WTC11 (cell line): Measurements from ENCODE around the gene PLPP4. TPM values are rescaled to one million over a fixed set of nuclear protein-coding genes. Genes with fewer than 3 reads are reported as not detected.

Experiments used
- ATAC-seq: fragments of 200-7000 bp; cut with Tn5 transposase; 2 replicates; pipeline ENCODE4 v1.10.0; 2021; ENCODE audit warnings: mild to moderate bottlenecking, moderate library complexity
- CTCF ChIA-PET: fragments of 300-600 bp; sonication (Branson Sonifier 250); formaldehyde crosslinking; loops from one replicate; lab custom pipeline; 2021; ENCODE audit warnings: antibody characterized with exemption; lab: Charles Lee
- POLR2A ChIA-PET: fragments of 350-600 bp; sonication (Branson Sonifier 250); formaldehyde crosslinking; loops from one replicate; lab custom pipeline; 2021; ENCODE audit warnings: antibody characterized with exemption; lab: Charles Lee
- DNase-seq: peaks from one replicate; pipeline ENCODE4 v3.0.0; 2021; ENCODE audit warnings: low spot score
- H3K27ac Mint-ChIP-seq: 2 replicates; pipeline ENCODE4 v1.8.0; 2021; ENCODE audit warnings: mixed read lengths
- H3K27me3 Mint-ChIP-seq: 2 replicates; pipeline ENCODE4 v1.8.0; 2021; ENCODE audit warnings: low read depth, mild to moderate bottlenecking, moderate library complexity, mixed read lengths
- H3K36me3 Mint-ChIP-seq: 2 replicates; pipeline ENCODE4 v1.8.0; 2021; ENCODE audit warnings: mixed read lengths
- H3K4me1 Mint-ChIP-seq: 2 replicates; pipeline ENCODE4 v1.8.0; 2022; ENCODE audit warnings: mixed read lengths
- H3K4me3 Mint-ChIP-seq: 2 replicates; pipeline ENCODE4 v1.8.0; 2021; ENCODE audit warnings: mild to moderate bottlenecking, moderate library complexity, mixed read lengths
- H3K9me3 Mint-ChIP-seq: 2 replicates; pipeline ENCODE4 v1.8.0; 2021; ENCODE audit warnings: mixed read lengths
- AFF4 ChIP-seq: sonication (generic); formaldehyde crosslinking; IDR thresholded peaks from 2 replicates; pipeline ENCODE4 v1.8.1; 2023; ENCODE audit warnings: mild to moderate bottlenecking, missing genetic modification reagents, borderline replicate concordance
- CBFB ChIP-seq: sonication (generic); formaldehyde crosslinking; IDR thresholded peaks from 2 replicates; pipeline ENCODE4 v1.8.1; 2022; ENCODE audit warnings: mild to moderate bottlenecking, low read depth, missing genetic modification reagents
- FOXK1 ChIP-seq: sonication (generic); formaldehyde crosslinking; IDR thresholded peaks from 2 replicates; pipeline ENCODE4 v1.8.0; 2022; ENCODE audit warnings: mild to moderate bottlenecking, moderate library complexity, missing genetic modification reagents
- FOXP1 ChIP-seq: sonication (generic); formaldehyde crosslinking; IDR thresholded peaks from 2 replicates; pipeline ENCODE4 v1.8.0; 2022; ENCODE audit warnings: missing genetic modification reagents, mild to moderate bottlenecking, moderate library complexity, borderline replicate concordance
- KAT7 ChIP-seq: sonication (generic); formaldehyde crosslinking; IDR thresholded peaks from 2 replicates; pipeline ENCODE4 v1.8.1; 2023; ENCODE audit warnings: missing genetic modification reagents, mild to moderate bottlenecking, borderline replicate concordance
- MXD4 ChIP-seq: fragments of 250-450 bp; sonication (Bioruptor Pico); IDR thresholded peaks from 2 replicates; pipeline ENCODE4 v1.8.0; 2021; ENCODE audit warnings: mild to moderate bottlenecking, moderate library complexity, borderline replicate concordance
- SMAD3 ChIP-seq: sonication (generic); formaldehyde crosslinking; IDR thresholded peaks from 2 replicates; pipeline ENCODE4 v1.8.0; 2022; ENCODE audit warnings: missing genetic modification reagents, mild to moderate bottlenecking, borderline replicate concordance
- TEAD1 ChIP-seq: sonication (generic); formaldehyde crosslinking; IDR thresholded peaks from 2 replicates; pipeline ENCODE4 v1.8.0; 2022; ENCODE audit warnings: mild to moderate bottlenecking, missing genetic modification reagents
- TP53 ChIP-seq: sonication (generic); formaldehyde crosslinking; IDR thresholded peaks from 2 replicates; pipeline ENCODE4 v1.8.1; 2023; ENCODE audit warnings: mild to moderate bottlenecking, missing genetic modification reagents
- ZBTB21 ChIP-seq: sonication (generic); formaldehyde crosslinking; IDR thresholded peaks from 2 replicates; pipeline ENCODE4 v1.8.1; 2023; ENCODE audit warnings: mild to moderate bottlenecking, missing genetic modification reagents, borderline replicate concordance
- ZNF232 ChIP-seq: sonication (generic); formaldehyde crosslinking; IDR thresholded peaks from 2 replicates; pipeline ENCODE4 v1.8.0; 2022; ENCODE audit warnings: mild to moderate bottlenecking, missing genetic modification reagents
- ZNF281 ChIP-seq: sonication (generic); formaldehyde crosslinking; IDR thresholded peaks from 2 replicates; pipeline ENCODE4 v1.8.0; 2023; ENCODE audit warnings: mild to moderate bottlenecking, missing genetic modification reagents
- ZNF317 ChIP-seq: sonication (generic); formaldehyde crosslinking; IDR thresholded peaks from 2 replicates; pipeline ENCODE4 v1.8.1; 2023; ENCODE audit warnings: low read depth, mild to moderate bottlenecking, moderate library complexity, missing genetic modification reagents, borderline replicate concordance
- ZSCAN18 ChIP-seq: fragments of 250-450 bp; sonication (Bioruptor Pico); IDR thresholded peaks from 2 replicates; pipeline ENCODE4 v2.1.2; 2022; ENCODE audit warnings: mild to moderate bottlenecking, moderate library complexity
- total RNA-seq: library from RNA; stranded (reverse); gene quantifications from 3 replicates; pipeline ENCODE4 v1.2.3, GENCODE V29; 2021
- TF ChIP-seq, protein P1 (sequence below): sonication (generic); formaldehyde crosslinking; IDR thresholded peaks from 2 replicates; pipeline ENCODE4 v1.8.0; 2022; ENCODE audit warnings: mild to moderate bottlenecking, missing genetic modification reagents
- TF ChIP-seq, protein P2 (sequence below): sonication (generic); formaldehyde crosslinking; IDR thresholded peaks from 2 replicates; pipeline ENCODE4 v1.8.0; 2022; ENCODE audit warnings: mild to moderate bottlenecking, missing genetic modification reagents
- TF ChIP-seq, protein P3 (sequence below): fragments of 250-450 bp; sonication (Bioruptor Pico); conservative IDR thresholded peaks from 2 replicates; pipeline ENCODE4 v1.9.0; 2021; ENCODE audit warnings: mild to moderate bottlenecking
- TF ChIP-seq, protein P4 (sequence below): sonication (generic); formaldehyde crosslinking; IDR thresholded peaks from 2 replicates; pipeline ENCODE4 v1.8.1; 2023; ENCODE audit warnings: mild to moderate bottlenecking, moderate library complexity, missing genetic modification reagents
- TF ChIP-seq, protein P5 (sequence below): sonication (generic); formaldehyde crosslinking; IDR thresholded peaks from 2 replicates; pipeline ENCODE4 v1.8.1; 2023; ENCODE audit warnings: mild to moderate bottlenecking, missing genetic modification reagents

Gene PLPP4
- total RNA-seq, 1 experiment from 2014 or later = 0.15 TPM

DNA sequence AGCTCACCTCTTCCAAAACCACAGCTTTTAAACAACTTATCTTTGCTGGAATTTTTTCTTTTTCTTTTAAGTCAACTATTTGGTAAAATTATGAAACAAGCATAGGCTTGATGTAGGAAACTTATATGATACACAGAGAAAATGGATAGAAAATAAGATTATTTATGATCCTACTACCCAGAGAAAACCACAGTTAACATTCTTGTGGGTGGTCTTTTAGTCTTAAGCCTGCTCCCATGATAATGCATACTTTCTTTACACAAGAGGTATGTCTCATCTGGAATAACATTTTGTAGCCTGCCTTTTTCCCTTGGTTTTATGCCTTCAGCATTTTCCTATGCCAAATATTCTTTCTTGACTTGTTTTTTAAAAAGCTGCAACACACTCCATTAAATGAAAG lies 21.4 kb downstream of the PLPP4 start (continued):
- TF ChIP-seq, protein P1, sequence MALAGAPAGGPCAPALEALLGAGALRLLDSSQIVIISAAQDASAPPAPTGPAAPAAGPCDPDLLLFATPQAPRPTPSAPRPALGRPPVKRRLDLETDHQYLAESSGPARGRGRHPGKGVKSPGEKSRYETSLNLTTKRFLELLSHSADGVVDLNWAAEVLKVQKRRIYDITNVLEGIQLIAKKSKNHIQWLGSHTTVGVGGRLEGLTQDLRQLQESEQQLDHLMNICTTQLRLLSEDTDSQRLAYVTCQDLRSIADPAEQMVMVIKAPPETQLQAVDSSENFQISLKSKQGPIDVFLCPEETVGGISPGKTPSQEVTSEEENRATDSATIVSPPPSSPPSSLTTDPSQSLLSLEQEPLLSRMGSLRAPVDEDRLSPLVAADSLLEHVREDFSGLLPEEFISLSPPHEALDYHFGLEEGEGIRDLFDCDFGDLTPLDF (CRISPR knock-in tag) = no peak
- TF ChIP-seq, protein P2, sequence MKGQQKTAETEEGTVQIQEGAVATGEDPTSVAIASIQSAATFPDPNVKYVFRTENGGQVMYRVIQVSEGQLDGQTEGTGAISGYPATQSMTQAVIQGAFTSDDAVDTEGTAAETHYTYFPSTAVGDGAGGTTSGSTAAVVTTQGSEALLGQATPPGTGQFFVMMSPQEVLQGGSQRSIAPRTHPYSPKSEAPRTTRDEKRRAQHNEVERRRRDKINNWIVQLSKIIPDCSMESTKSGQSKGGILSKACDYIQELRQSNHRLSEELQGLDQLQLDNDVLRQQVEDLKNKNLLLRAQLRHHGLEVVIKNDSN (CRISPR knock-in tag) = no peak
- no peak for TF ChIP-seq SMAD3 (CRISPR knock-in tag)
- no peak for TF ChIP-seq TP53 (CRISPR knock-in tag)
- TF ChIP-seq, protein P3, sequence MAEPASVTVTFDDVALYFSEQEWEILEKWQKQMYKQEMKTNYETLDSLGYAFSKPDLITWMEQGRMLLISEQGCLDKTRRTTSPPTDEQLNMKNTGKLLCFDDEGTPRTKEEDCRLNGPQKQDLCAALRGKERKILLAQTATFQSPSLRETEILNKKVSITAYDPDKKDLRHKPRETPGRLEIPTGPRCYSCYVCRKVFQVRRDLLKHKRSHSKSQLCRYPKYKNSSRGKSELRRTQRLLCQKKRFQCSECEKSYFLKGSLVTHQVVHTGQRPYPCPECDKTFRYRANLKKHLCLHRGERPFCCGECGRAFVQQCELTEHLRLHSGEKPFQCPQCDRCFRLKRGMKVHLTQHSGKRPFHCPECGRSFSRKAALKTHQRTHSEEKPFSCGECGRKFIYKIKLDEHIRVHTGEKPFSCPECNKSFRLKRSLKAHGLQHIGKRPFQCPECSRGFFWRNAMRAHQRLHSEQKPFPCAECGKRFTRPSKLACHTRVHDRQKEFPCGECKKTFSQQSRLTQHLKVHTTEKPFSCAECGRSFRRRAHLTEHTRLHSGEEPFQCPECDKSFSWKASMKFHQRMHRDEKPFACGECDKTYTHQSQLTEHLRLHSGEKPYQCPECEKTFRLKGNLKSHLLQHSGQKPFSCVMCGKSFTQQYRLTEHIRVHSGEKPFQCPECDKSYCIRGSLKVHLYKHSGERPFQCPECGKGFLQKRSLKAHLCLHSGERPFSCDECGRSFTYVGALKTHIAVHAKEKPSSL (CRISPR knock-in tag) = no peak
- TF ChIP-seq, all 79 proteins: peak for 0

DNA sequence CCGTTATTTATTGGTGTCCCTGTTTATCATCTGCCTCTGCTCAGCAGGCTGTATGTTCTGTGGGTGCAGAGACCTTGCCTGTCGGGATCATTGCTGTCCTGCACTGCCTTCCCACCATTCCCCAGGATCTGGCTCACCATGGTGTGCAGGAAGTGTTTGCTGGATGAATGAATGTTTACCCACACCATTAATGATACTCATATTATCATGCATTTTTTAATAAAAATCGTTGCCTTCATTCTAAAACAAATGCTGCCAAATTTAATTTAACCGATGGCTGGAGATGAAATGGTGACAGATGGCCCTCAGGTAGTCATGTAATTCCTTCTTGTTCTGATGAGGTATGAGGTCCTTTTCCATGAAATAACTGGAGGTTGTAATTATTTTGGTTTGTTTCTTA lies 22.5 kb downstream of the PLPP4 start:
- no peak overlapping the region for H3K4me3 Mint-ChIP-seq
- H3K27me3 Mint-ChIP-seq = peaks cover 6% of the 10 kb centered on the region
- DNase-seq = no peak
- peaks cover 23% of the 10 kb centered on the region for H3K9me3 Mint-ChIP-seq
- H3K36me3 Mint-ChIP-seq = peaks cover 10% of the 10 kb centered on the region
- no peaks in the 10 kb centered on the region for H3K4me1 Mint-ChIP-seq
- ChIA-PET CTCF (no interaction called here), POLR2A (no interaction called here)
- no peak for ATAC-seq
- H3K27ac Mint-ChIP-seq = no peak overlapping the region
- TF ChIP-seq, protein P4, sequence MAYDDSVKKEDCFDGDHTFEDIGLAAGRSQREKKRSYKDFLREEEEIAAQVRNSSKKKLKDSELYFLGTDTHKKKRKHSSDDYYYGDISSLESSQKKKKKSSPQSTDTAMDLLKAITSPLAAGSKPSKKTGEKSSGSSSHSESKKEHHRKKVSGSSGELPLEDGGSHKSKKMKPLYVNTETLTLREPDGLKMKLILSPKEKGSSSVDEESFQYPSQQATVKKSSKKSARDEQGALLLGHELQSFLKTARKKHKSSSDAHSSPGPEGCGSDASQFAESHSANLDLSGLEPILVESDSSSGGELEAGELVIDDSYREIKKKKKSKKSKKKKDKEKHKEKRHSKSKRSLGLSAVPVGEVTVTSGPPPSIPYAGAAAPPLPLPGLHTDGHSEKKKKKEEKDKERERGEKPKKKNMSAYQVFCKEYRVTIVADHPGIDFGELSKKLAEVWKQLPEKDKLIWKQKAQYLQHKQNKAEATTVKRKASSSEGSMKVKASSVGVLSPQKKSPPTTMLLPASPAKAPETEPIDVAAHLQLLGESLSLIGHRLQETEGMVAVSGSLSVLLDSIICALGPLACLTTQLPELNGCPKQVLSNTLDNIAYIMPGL (CRISPR knock-in tag) = no peak
- TF ChIP-seq ZNF317 (CRISPR knock-in tag) = no peak
- no peak for TF ChIP-seq ZNF281
- no peak for TF ChIP-seq TEAD1
- no peak for TF ChIP-seq FOXK1 (CRISPR knock-in tag)
- TF ChIP-seq KAT7 (CRISPR knock-in tag) = no peak
- TF ChIP-seq, protein P5, sequence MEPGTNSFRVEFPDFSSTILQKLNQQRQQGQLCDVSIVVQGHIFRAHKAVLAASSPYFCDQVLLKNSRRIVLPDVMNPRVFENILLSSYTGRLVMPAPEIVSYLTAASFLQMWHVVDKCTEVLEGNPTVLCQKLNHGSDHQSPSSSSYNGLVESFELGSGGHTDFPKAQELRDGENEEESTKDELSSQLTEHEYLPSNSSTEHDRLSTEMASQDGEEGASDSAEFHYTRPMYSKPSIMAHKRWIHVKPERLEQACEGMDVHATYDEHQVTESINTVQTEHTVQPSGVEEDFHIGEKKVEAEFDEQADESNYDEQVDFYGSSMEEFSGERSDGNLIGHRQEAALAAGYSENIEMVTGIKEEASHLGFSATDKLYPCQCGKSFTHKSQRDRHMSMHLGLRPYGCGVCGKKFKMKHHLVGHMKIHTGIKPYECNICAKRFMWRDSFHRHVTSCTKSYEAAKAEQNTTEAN (CRISPR knock-in tag) = no peak
- no peak for TF ChIP-seq ZSCAN18
- TF ChIP-seq FOXP1 (CRISPR knock-in tag) = no peak
- no peak for TF ChIP-seq MXD4 (CRISPR knock-in tag)
- no peak for TF ChIP-seq ZNF232 (CRISPR knock-in tag)
- TF ChIP-seq AFF4 (CRISPR knock-in tag) = no peak
- no peak for TF ChIP-seq CBFB
- TF ChIP-seq ZBTB21 (CRISPR knock-in tag) = no peak
